Fibroblast of skin of scalp (primary cell): ENCODE results near the gene COQ8A.

Source experiments
- DNase-seq: peaks from one replicate; pipeline ENCODE4 v3.0.0-alpha.2; 2013

COQ8A gene

DNA sequence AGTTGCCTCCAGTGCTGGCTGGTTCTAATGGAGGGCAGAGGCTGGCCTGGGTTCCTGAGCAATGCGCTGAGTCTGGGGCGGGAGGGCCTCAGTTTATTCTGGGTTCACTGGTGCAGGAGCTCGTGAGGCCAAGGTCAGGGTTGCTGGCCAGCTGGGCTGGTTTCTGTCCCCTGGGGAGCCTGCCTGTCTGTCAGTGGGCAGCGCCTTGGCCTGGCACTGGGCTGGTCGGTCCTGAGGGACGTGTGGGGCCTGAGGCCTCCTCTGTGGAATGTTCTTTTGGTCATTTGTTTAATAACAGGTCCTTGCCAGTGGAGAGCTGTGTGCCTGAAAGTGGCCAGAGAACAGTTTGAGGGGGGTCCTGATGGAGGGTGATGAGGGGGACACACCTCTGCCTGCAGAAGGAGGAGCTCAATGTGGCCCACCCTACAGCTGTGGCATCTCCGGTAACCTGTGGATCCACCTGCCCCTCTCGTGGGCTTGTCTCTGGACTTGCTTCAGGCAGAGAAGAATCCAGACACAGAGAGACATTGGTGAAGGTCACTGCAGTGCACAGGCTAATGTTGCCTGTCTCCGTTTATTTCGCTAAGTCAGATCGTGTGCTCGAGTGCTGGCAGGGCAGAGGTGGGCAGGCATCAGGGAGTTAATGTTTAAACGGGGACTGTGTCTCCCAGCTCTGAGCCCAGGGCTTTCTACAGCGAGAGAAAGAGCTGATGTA, 34.6 kb downstream of the COQ8A start:
- no peak for DNase-seq

DNA sequence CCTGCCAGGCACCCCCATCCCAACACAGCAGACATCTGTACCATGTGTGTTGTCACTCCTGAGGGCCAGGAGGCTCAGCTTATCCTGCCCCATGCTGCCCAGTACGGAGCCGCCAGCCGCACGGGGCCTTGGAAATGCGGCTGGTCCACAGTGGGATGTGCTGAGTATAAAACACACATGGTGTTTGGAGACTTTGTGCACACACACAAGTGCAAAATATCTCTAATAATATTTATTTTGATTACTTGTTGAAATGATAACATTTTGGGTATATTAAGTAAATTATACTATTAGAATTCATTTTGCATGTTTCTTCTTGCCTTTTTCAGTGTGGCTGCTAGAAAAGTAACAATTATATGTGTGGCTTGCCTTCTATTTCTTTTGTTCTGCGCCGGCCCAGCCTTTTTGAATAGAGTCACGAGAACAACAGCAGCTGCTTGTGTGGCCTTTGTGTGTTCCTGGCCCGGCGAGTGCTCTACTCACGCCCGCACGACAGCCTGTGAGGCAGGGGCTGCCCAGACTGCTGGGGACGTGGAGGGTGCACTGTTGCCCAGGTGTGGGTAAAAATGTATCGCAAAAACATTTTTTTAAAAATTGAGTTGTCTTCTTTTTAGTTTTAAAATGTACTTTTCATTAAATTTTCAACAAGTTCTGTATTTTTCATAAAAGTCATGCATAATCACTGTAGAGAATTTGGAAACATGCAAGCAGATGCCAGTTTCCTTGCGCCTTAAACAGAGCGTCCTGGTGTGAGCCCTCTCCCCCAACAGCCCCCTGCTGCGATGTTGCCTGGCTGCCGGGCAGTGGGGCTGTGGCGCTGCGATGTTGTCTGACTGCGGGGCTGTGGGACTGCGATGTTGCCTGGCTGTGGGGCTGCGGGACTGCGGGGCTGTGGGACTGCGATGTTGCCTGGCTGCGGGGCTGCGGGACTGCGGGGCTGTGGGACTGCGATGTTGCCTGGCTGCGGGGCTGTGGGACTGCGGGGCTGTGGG, 35.5 kb downstream of the COQ8A start:
- no peak for DNase-seq

DNA sequence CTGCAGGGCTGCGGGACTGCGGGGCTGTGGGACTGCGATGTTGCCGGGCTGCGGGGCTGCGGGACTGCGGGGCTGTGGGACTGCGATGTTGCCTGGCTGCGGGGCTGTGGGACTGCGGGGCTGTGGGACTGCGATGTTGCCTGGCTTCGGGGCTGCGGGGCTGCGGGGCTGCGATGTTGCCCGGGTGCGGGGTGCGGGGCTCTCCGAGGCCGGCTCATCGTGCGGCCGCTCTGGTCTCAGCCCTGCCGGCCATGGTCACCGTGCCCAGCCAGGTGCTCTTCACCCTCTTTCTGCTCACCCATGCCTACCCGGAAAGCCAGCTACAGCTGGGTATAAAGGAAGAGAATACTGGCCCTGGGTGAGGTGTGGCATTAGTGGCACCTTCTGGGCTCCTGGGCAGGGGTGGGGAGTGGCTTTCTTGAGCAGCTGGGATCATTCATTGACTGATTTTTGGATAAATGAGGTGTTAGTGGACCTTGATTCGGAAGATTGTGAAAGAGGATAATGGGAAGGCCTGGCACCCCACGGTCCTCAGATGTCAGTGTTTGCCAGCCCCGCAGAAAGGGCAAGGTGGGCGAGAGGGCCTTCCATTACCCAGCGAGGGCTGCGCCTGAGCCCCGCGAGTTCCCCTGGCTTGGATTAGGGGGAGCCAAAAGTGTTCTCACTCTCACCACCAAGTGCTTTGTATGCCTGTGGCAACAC, 36.3 kb downstream of the COQ8A start:
- no peak for DNase-seq

DNA sequence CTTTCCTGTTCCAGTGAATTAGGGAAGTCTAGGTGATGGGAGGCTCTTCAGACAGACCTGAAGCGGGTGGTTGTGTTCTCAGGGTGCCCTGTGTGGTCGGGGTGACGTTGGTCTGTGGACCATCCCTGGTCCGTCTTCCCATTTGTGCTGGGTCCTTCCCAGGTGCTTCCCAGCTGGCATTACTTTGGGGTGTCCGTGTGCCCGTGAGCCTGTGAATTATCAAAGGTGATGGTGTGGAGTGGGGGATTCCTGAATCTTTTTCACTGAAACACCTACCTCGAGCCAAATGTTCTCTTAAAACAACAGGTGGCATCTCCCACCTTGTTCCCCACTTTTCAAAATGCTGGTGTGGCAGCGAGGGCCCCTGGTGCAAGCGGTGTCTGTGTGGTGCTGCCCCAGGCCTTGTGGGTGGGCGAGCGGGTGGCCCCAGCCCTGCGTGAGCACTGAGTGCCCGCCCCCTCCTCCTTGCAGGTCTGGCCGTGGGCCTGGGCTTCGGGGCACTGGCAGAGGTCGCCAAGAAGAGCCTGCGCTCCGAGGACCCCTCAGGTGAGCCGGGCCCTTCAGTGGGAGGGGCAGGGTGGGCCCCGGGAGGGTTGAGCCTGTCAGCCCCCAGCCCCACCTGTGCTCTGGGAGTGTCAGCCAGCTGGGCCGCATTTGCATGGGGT, 37.0 kb downstream of the COQ8A start:
- DNase-seq: no peak

DNA sequence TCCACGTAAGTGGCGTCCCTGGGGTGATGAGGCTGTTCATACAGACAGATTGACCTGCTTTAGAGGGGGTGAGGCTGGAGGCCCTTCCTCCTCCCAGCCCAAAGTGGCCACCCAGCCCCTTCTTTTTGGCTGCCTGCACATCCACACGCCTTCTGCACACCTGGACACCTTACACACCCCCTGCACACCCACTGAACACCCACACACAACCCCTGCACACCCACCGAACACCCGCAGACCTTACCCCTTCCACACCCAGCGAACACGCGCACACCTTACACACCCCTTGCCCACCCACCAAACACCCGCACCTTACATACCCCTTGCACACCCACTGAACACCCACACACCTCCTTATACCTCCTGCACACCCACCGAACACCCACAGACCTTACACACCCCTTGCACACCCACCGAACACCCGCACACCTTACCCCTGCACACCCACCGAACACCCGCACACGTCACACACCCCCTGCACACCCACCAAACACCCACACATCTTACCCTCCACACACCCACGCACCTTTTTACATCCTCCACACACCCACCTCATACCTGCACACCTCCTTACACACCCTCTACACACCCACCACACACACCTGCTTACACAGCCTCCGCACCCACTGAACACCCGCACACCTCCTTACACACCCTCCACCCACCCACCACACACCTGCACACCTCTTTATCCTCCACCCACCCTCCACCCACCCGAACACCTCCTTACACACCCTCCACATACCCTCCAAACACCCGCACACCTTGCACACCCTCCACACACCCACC, 37.7 kb downstream of the COQ8A start:
- no peak for DNase-seq

DNA sequence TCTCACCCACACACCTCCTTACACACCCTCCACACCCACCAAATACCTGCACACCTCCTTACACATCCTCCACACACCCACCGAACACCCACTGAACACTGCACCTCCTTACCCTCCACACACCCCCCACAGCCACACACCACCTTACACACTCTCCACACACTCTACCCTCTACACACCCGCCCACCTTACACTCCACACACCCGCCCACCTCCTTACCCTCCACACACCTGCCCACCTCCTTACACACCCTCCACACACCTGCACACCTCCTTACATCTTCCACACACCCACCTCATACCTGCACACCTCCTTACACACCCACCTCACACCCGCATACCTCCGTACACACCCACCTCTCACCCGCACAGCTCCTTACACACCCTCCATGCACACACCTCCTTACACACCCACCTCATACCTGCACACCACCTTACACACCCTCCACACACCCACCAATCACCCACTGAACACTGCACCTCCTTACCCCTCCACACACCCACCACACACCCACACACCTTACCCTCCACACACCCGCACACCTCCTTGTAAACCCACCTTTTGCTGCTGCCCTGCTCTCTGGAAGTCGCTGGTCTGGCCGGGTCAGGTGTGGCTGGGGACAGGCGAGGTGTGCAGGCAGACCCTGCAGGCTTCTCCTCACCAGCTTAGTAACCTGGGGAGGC, 38.5 kb downstream of the COQ8A start:
- no peak for DNase-seq

DNA sequence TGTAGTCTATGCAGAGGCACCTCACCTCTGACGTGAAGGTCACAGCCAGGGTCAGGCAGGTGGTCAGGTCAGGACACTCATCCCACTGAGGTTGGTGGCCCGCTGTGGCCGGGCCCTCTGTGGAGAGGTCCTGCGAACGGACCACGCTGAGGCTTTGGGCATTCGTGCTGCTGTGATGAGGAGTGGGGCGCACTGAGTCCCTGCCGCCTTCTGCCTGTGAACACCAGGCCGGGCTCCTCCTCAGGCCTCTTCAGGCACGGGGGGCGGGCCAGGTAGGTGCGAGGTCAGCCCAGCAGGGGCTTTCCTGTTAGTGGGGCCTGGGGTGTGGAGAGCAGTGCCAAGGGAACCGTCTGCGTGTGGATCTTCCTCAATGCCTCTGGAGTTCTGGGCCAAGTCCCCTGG, 39.0 kb downstream of the COQ8A start:
- DNase-seq: no peak

DNA sequence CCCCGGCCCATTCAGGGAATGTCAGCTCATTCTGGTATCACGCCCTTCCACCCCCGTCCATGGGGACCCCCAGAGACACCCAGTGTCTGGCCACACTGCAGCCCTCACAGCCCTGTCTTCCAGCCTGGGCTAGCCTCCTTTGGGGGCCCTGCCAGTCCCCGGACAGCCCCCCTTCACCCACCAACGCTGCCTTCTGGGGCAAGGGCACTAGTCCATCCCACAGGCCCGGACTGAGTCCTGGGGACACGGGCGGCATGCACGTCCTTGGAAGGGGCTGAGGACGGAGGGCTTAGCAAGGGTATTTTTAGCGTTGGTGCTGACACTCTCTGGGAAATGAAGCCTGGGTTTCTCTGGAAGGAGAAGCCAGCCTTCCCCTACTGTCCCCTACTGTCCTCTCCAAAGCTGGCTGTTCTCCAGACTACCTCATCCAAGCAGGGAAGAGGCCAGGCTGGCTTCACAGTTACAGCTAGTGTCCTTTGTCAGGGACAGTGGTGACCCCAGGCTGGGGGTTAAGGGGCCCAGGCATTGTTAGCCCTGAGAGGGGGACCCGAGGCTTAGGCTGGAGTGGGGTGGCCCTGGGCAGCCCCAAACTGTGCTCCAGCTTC, 39.5 kb downstream of the COQ8A start:
- DNase-seq: no peak

DNA sequence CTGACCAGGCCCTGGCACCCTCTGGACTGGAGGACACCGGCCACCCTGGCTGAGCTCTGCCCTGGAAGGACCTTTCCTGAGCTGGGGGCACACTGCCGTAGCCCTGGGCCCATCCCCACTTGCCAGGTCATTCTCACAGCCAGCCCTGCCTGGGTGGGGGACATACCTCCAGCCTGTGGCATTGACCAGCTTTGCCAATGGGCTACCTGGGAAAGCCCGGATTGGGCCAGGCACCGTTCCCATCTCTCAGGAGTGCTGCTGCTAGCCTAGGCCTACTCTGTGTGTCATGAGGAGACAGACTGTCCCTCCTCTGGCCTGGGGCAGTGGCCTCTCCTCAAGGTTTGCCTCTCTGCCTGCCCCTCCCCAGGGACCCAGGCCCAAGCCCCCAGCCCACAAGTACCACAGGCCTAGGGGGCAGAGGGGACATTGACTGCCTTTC, 40.0 kb downstream of the COQ8A start:
- DNase-seq: no peak

DNA sequence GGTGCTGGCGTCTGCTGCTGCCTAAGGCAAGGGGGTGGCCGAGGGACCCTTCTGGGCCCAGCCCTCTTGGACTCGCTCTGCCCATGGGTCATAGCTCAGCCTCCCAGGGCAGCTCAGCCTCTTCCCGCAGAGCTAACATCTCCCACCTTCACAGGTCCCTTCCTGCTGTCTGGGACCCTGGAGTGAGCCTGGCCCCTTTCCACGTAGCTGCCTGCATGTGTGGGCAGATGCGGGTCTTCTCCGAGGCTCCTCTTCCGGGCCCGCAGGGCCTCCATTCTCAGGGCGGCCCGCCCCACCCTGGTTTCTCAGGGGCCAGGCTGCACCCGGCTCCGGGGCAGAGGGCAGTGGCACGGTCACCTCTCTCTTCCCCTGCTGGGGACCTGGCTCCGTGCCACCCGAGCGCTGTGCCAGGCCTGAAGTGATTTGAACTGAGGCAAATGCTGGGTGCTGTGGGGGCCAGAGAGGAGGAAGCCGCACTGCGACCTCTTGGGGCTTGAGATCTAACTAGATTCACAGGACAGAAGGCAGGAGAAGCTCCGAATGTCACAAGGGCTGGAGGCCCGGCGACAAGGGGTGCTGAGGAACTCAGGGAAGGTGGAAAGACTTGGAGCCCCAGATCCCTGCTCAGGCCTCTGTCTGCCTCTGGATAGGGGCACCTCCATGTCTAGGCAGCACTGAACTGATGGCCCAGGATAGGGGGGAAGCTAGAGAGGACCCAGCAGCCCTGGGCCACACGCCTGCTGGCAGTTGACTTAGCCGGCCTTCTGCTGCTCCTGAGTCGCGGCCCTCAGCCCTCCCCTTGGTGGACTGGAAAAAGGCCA, 40.7 kb downstream of the COQ8A start:
- no peak for DNase-seq

DNA sequence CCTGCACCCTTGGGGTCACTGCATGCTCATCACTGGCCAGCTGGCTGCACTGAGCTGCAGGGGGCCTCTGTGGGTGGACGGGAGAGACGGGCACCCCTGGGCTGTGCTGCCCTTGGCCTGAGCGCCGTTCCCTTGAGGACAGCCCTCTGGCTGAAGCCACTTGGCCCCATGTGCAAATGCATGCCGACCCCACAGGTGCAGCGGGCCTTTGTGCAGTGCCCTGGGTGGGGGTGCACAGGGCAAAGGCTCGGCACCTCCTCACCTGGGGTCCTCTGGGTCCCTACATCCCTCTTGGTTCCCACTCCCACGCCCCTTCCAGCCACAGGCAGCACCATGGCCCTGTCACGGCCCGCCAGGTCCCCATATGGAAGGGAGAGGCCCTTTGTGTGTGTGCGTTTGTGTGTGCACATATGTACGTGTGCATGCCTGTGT, 41.3 kb downstream of the COQ8A start:
- no peak for DNase-seq

DNA sequence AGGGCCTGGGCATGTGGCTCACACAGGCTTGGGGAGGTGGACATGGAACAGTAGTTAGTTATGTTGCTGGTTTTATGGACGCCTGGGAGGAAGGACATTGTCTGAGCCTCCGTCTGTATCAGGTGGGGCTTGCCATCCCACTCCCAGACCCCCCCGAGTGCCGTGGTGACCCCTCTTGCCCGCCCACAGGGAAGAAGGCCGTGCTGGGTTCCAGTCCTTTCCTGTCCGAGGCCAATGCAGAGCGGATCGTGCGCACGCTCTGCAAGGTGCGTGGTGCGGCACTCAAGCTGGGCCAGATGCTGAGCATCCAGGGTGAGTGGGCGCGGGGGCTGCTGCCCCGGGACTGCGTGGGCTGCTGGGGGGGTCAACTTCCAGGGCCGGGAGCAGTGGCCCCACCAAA, 41.7 kb downstream of the COQ8A start:
- no peak for DNase-seq

DNA sequence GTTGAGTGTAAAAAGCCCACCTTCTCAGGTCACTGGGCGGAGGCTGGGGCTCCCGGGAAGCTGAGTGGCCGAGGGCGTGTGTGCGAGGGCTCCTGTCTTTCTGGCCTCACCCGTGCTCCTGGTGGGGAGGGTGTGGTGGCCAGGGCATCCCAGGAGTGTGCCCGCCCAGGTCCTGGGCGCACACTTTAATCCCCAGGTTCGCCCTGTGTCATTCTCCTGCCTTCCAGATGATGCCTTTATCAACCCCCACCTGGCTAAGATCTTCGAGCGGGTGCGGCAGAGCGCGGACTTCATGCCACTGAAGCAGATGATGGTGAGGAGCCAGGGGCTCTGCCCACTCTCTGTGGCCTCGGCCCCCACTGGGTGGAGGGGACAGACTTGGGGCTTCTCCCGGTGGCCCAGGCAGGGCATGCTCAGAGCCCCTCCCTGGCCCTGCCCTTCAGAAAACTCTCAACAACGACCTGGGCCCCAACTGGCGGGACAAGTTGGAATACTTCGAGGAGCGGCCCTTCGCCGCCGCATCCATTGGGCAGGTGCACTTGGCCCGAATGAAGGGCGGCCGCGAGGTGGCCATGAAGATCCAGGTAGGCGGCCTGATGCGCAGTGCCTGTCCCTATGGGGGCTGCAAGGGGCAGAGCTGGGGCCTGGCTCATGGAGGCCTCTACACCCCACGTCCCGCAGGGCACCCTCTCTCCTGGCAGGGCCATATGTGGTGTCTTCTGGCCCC, 42.5 kb downstream of the COQ8A start:
- DNase-seq: no peak

DNA sequence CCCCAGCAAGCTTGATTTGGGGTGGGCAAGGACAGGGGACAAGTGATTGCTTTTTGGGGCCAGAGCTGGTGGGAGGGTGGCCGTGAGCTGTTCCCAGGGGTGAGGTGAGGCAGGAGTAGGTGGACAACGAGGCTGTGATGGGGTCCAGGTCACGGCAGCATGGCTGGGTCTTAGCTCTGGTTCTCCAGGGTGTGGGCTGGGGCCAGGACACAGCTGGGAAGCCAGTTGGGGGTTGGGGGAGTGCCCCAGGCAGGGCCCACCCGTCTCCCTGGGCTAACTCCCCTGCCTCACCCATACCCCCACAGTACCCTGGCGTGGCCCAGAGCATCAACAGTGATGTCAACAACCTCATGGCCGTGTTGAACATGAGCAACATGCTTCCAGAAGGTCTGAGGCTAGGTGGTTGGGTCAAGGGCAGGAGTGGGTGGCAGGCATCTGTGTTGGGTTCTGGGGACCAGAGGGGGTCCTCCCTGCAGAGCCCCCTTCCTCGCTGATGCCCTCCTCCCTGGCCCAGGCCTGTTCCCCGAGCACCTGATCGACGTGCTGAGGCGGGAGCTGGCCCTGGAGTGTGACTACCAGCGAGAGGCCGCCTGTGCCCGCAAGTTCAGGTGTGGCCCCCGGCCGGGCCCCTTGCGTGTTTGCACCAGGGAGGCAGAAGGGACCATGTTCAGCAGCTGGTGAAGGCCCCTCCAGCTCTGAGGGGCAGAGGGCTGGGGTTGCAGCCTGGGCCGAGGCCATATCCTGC, 43.3 kb downstream of the COQ8A start:
- no peak for DNase-seq

DNA sequence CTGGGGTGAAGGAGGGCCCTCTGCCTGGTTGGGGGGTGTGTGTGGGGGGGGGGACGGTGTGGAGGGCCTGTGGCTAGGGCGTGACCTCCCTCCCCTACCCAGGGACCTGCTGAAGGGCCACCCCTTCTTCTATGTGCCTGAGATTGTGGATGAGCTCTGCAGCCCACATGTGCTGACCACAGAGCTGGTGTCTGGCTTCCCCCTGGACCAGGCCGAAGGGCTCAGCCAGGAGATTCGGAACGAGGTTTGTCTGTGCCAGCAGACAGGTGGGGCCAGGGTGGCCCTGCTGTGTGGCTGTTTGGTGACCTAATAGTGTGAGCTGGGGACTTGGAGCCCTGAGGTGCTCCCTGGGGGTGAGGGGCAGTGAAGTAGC, 43.9 kb downstream of the COQ8A start:
- DNase-seq: no peak

DNA sequence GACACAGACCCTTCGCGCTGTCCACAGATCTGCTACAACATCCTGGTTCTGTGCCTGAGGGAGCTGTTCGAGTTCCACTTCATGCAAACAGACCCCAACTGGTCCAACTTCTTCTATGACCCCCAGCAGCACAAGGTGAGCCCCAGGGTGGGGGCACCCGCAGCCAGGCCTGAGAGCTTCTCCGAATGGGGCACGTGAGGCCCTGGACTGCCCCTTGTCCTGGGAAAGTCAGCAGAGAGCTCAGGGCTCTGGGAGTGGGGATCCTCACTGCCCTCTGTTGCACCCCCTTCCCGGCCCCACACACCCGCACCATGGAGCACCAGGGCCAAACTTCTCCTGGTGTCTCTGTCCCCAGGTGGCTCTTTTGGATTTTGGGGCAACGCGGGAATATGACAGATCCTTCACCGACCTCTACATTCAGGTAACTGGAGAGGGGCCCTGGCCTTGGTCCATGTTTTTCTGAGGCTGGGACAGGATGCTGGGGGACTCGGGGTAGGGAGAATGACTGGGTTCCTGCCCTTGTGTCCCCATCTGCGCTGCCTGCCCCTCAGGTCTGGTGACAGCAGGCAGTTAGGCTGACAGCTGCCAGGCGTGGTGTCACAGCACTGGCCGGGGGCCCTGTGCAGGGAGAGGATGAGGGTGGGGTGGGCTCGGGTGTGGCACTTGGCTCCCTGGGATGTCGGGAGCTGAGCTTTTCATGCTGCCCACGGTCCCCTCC, 44.6 kb downstream of the COQ8A start:
- no peak for DNase-seq

DNA sequence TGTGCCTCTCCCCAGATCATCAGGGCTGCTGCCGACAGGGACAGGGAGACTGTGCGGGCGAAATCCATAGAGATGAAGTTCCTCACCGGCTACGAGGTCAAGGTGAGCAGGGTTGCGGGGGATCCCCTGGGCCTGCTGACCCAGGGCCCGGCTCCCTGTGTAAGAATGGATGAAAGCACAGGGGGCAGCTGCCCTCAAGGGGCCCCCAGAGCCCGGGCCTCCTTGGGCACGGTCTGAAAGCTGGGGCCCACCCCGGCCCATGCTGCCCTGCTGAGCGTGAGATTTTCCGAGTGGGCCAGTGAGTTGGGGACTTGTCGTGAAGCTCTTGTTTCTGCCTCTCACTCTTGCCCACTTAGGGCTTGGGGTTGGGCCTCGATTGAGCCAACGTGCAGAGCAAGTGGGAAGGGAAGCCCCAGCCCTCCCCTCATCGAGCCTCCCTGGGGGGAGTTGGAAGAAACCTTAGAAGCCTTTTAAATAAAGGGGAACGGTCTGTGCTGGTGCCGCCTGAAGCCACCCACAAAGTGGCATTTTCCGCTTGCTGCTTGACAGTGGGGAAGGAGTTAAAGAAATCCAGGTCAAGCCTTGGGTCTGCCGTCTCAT, 45.2 kb downstream of the COQ8A start:
- no peak for DNase-seq
